DMS53 treated with DMSO at 0.1 percent for 48 hours (cell line): ENCODE data around the gene SLFNL1.

Source experiments
- DNase-seq: peaks from one replicate; lab custom pipeline; 2025; ENCODE audit not compliant: unreplicated experiment; lab: John Stamatoyannopoulos, UW

The SLFNL1 gene

GRCh38 chr1:40966417-40966816 lies 55.1 kb downstream of the SLFNL1 start:
- DNase-seq = no peak
